GM19452 (cell line): ENCODE measurements around the gene RNF166.
A peak's percentile ranks its signal among the peaks of the same experiment; 100 is the strongest.
"Not testable (repeated sequence)": the region's sequence is repeated elsewhere in the genome, so short reads cannot be mapped to it uniquely, and the experiment has no call there.

Experiments used
- ATAC-seq: cut with Tn5 transposase; IDR thresholded peaks from one replicate; pipeline ENCODE4 v1.9.1; 2021; ENCODE audit not compliant: unreplicated experiment

RNF166 gene

GRCh38 chr16:88678224-88678979 lies 27.8 kb downstream of the RNF166 start:
- no peak for ATAC-seq

- no peak for ATAC-seq
Observed at GRCh38 chr16:88677721-88678120, 28.5 kb downstream of the RNF166 start.

- no peak for ATAC-seq
Observed at GRCh38 chr16:88676502-88677242, 29.5 kb downstream of the RNF166 start.

DNA sequence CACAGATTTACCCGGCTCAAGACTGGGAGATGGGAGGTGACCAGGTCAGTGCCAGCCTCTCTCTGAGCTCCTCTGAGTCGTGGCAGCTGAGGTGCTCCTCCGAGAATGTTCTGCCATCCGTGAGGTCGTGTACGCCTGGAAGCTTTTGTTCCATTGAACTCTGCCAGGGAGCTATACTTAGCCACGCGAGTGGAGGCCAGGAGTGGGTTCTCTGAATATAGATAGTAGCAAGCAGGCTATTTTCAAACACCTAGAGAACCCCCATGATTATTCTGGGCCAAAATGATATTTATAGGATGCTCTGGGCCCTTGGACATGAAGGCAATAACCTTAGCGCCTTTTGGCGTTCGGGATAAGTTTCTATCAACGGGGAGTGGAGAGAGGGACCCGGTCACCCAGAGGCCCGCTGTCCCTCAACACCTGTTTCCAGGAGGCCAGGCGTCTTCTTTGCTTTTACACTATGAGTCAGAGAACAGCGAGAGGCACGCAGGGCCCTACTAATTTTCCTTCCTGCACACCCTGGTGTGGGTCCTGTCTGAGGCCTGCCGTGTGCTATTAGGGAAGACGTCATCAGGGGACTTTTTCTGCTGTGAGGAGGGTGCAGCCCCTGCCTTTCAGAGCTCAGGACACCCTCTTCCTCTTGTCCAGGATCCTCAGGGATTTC lies 32.4 kb downstream of the RNF166 start:
- no peak for ATAC-seq

GRCh38 chr16:88672776-88673175 lies 33.4 kb downstream of the RNF166 start:
- no peak for ATAC-seq

GRCh38 chr16:88671806-88672205 lies 34.4 kb downstream of the RNF166 start:
- ATAC-seq = no peak

GRCh38 chr16:88669980-88670379 lies 36.2 kb downstream of the RNF166 start:
- ATAC-seq = no peak

- ATAC-seq = not testable (repeated sequence)
Observed at GRCh38 chr16:88669493-88669892, 36.7 kb downstream of the RNF166 start.

GRCh38 chr16:88667461-88667860 lies 38.7 kb downstream of the RNF166 start:
- no peak for ATAC-seq

DNA sequence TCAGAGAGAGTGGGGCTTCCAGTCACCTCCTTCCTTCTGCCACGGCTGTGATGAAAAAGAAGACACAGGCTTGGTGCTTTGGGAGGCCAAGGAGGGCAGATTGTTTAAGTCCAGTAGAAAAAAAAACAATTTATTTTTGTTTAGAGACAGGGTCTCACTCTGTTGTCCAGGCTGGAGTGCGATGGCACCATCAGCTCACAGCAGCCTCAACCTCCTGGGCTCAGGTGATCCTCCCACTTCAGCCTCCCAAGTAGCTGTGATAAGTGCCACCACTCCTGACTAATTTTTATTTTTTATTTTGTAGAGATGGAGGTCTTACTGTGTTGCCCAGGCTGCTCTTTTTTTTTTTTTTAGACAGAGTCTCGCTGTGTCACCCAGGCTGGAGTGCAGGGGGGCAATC lies 40.6 kb downstream of the RNF166 start:
- no peak for ATAC-seq

- no peak for ATAC-seq
Observed at GRCh38 chr16:88665148-88665547, 41.1 kb downstream of the RNF166 start.

DNA sequence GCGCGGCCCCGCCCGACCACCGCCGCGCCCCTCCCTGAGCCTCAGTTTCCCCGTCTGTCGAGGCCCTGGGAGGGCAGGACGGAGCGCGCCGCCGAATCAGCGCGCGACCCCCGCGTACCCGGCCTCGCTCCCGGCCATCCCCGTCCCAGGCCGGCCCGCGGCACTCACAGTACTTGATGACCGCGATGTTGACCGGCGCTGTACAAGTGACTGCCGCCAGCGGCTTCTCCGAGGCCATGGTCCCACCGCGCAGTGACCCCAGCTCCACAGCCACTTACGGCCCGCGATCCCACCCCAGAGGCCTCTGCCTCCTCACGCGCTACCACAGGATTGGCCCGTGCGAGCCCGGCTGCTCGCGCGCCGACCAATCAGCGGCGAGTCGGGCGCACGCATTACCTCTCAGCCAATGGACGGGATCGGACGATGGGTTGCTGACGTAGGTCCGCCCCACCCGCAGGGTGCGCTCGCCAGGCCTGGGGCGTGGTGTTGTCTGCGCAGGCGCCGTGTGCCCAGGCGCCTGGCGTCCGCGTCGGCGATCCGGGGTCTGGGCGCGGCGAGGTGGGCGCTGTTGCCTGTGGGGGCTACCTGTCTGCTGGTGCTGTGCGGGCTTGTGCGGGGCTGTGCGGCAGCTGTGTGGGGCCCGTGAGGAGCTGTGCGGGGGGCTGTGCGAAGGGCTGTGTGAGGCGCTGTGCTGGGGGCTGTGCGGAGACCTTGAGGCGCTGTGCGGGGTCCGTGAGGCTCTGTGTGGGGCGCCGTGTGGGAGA lies 43.2 kb downstream of the RNF166 start, which contains the start of gene MVD:
MVD (minus strand) TSS at position 249 of the 764 bp plus-strand sequence; CDS start at position 238, 11 bp downstream.
- ATAC-seq = peak; percentile 95

- ATAC-seq = no peak
Observed at GRCh38 chr16:88662222-88662842, 43.9 kb downstream of the RNF166 start.

DNA sequence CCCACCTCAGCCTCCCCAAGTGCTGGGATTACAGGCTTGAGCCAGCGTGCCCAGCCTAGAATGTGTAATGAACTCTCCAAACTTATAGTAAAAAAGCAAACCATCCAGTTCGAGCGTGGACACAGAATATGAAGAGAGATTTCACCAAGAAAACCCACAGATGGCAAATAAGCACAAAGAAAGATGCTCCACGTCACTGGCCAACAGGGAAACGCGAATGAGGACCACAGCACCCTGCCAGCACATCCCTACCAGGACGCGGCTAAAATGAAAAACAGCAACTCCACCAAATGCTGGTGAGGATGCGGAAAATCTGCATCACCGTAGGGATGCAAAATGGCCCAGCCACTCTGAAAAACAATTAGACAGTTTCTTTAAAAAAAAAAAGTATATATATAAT lies 44.7 kb downstream of the RNF166 start:
- ATAC-seq = no peak

GRCh38 chr16:88659160-88659559 lies 47.0 kb downstream of the RNF166 start:
- no peak for ATAC-seq

GRCh38 chr16:88658714-88659113 lies 47.5 kb downstream of the RNF166 start:
- ATAC-seq = no peak

- ATAC-seq = no peak
Observed at GRCh38 chr16:88657371-88657770, 48.8 kb downstream of the RNF166 start.

GRCh38 chr16:88656291-88656980 lies 49.8 kb downstream of the RNF166 start:
- ATAC-seq = no peak

GRCh38 chr16:88655733-88656281 lies 50.4 kb downstream of the RNF166 start:
- ATAC-seq = no peak
